Effector memory CD4-positive, alpha-beta T cell (primary cell): ENCODE results near the gene RAD51B.

Source experiments
- DNase-seq, 3 donors: peaks; one replicate each; pipeline ENCODE4 v3.0.0-alpha.2; 2020
- H3K27ac ChIP-seq: 2 replicates; pipeline ENCODE4 v1.7.0; 2013; ENCODE audit warnings: mild to moderate bottlenecking, low read length, moderate library complexity; ENCODE audit not compliant: insufficient read depth, poor library complexity, severe bottlenecking
- H3K27me3 ChIP-seq: replicated peaks from 2 replicates; pipeline ENCODE4 v1.7.0; 2013; ENCODE audit warnings: mild to moderate bottlenecking, low read length; ENCODE audit not compliant: insufficient read depth, control insufficient read depth, poor library complexity, severe bottlenecking
- H3K36me3 ChIP-seq: 2 replicates; pipeline ENCODE4 v1.7.0; 2013; ENCODE audit warnings: mild to moderate bottlenecking, low read length, moderate library complexity; ENCODE audit not compliant: control insufficient read depth, insufficient read depth
- H3K4me1 ChIP-seq: 2 replicates; pipeline ENCODE4 v1.7.0; 2013; ENCODE audit warnings: low read length, mild to moderate bottlenecking; ENCODE audit not compliant: control insufficient read depth, insufficient read depth, poor library complexity, severe bottlenecking
- H3K4me3 ChIP-seq: 2 replicates; pipeline ENCODE4 v1.7.0; 2013; ENCODE audit warnings: low read length, low read depth, mild to moderate bottlenecking; ENCODE audit not compliant: insufficient read depth, poor library complexity, severe bottlenecking
- H3K9me3 ChIP-seq: 2 replicates; pipeline ENCODE4 v1.7.0; 2013; ENCODE audit warnings: mild to moderate bottlenecking, low read length, moderate library complexity; ENCODE audit not compliant: control insufficient read depth

RAD51B gene

GRCh38 chr14:68501614-68502052 lies 682.1 kb downstream of the RAD51B start:
- no peaks in the 10 kb centered on the region for H3K36me3 ChIP-seq
- H3K4me3 ChIP-seq: no peak overlapping the region
- H3K27me3 ChIP-seq: no peaks in the 10 kb centered on the region
- peaks cover 16% of the 10 kb centered on the region for H3K4me1 ChIP-seq
- no peaks in the 10 kb centered on the region for H3K9me3 ChIP-seq
- no peak for DNase-seq
- no peak overlapping the region for H3K27ac ChIP-seq

DNA sequence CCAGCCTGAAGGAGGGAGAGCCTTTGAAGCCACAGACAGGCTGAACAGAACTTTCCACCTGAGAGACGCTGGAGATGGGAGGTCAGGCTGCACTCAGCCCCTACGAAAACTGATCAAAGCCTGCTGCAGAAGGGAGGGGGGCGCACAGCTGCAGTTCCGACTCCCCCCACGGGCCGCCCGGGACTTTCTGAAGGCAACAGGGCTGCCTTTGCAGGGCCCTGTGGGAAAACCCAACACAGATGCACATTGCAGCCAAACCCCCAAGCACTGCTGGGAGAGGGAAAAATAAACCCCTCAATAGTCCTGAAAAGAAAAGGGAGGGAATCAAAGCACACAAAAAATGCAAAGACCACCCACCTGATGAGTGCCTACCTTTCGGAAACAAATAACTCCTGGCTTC lies 682.7 kb downstream of the RAD51B start:
- Histone ChIP-seq H3K27ac (no peak overlapping the region), H3K27me3 (no peaks in the 10 kb centered on the region), H3K4me3 (no peak overlapping the region), H3K36me3 (no peaks in the 10 kb centered on the region), H3K9me3 (no peaks in the 10 kb centered on the region), H3K4me1 (peaks cover 22% of the 10 kb centered on the region)
- no peak for DNase-seq

DNA sequence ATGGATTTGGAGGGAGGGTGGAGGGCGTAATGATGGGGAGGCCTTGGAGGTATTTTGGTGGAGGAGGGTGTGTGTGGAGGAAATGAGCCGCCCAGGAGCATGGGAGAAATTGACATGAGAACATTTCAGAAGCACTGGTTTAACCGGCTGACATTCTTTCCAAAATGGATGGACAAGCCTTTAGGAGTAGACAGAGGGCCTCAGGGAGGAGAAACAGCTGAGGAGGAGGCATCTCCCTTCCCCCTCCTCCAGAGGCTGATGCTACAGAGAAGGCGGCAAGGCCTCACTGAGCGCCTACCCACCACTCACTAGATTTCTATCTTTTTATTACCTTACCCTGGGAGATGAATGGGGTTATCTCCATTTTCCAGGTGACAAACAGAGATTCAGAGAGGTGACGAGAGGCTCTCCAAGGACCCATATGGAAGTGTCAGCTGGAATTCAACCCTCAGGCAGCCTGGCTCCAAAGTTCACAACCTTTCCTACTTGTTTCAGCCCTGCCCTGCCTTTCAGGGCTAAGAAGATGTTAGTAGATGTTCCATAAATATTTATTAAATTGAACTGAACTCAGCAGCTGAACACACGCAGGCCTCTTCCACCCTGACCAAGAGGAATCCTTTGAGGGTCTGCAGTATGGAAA lies 683.7 kb downstream of the RAD51B start:
- H3K9me3 ChIP-seq: no peaks in the 10 kb centered on the region

DNA sequence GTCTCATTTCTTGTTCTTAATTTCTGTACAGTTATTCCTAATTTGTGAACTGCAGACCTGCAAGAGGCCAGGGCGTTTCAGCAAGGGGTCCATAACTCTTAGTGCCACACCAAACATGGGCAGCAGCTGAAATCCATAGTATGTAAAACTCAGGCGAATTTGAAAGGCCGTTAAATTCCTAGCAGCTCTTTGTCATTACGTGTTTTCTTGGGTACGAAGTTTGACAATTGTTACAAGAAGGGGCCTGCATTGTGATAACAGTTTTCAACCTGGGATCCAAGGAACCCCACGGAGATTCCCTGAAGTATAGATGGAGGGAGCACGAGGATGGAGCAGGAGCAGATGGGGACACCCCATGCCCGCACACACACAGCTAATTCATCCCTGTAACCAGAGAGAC lies 685.3 kb downstream of the RAD51B start:
- no peaks in the 10 kb centered on the region for H3K9me3 ChIP-seq
- no peak overlapping the region for H3K27ac ChIP-seq
- no peaks in the 10 kb centered on the region for H3K27me3 ChIP-seq
- no peak overlapping the region for H3K4me3 ChIP-seq
- no peak for DNase-seq
- no peaks in the 10 kb centered on the region for H3K36me3 ChIP-seq
- peaks cover 37% of the 10 kb centered on the region for H3K4me1 ChIP-seq

More for the DNA sequence above, 683.7 kb downstream of the RAD51B start:
- H3K4me1 ChIP-seq: peaks cover 33% of the 10 kb centered on the region
- H3K36me3 ChIP-seq: no peaks in the 10 kb centered on the region
- no peak overlapping the region for H3K4me3 ChIP-seq
- no peak for DNase-seq
- no peak overlapping the region for H3K27ac ChIP-seq
- H3K27me3 ChIP-seq: no peaks in the 10 kb centered on the region

DNA sequence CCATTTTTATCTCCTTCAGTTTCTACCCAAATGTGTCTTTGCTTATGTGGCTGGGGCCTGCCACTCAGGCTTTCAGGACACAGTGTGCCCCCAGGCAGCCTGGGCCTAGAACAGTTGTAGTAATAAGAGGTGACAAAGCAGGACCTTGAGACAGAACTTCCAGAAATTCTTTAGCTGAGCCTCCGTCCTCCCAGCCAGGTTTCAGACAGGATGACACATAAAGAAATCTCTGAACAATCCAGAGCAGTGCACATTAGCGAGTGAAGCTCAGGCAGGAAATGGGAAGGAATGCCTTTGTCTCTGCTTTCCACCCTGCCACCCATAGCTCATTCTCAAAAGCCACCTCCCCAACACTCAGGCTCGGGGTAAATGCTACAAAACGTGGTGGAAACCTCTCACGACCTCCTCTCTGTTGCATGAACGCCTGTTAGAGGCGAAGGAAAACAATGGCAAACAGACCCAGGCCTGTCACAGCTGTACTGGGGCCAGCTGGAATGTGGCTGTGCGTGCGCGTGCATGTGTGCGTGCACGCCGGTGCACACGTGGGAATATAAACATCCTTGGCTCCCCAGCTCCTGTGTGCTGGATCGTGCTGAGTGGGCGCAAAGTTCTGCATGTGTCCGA lies 686.6 kb downstream of the RAD51B start:
- Histone ChIP-seq H3K36me3 (no peaks in the 10 kb centered on the region), H3K27ac (peak overlapping the region; percentile 64), H3K4me1 (peaks cover 37% of the 10 kb centered on the region), H3K4me3 (no peak overlapping the region), H3K27me3 (no peaks in the 10 kb centered on the region), H3K9me3 (no peaks in the 10 kb centered on the region)
- no peak for DNase-seq

DNA sequence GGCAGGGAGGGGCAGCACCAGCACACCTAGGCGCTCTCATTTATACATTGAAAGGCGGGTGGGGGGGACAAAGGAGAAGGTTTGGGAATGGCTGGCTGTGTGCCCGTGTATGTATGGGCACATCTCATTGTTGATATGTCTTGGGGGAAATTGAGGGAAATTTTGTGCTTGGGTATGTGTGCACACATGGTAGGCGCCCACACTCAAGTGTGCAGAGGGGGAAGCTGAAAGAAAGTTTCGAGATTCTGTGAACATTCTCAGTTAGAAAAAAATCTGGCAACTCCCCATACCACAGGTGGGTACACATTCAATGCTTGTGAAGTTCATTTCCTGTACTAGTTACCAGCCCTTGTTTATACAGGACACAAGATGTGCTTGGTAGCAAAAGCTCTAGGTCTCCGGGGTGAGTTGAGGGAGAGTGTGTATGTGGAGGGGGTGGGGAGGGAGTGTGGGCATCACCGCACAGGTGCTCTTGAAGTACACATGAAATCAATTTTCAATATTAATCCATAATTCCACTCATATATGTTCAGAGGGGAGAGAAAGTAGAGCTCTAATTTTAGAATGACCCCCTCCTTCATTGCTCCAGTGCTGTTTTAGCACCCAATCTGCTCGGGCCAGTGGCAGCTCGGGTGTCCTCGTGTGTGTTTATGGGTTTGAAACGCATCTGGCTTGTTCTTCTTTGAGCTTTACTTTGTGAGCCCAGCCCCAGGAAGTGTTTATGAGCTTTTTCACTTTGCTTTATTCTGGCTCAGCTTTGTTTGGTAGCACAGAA lies 687.3 kb downstream of the RAD51B start:
- Histone ChIP-seq H3K36me3 (no peaks in the 10 kb centered on the region), H3K4me1 (peaks cover 37% of the 10 kb centered on the region), H3K27me3 (no peaks in the 10 kb centered on the region), H3K9me3 (no peaks in the 10 kb centered on the region), H3K27ac (peak overlapping the region; percentile 64), H3K4me3 (no peak overlapping the region)
- no peak for DNase-seq

GRCh38 chr14:68507544-68508081 lies 688.0 kb downstream of the RAD51B start:
- Histone ChIP-seq H3K4me3 (no peak overlapping the region), H3K36me3 (no peaks in the 10 kb centered on the region), H3K4me1 (peaks cover 37% of the 10 kb centered on the region), H3K27me3 (no peaks in the 10 kb centered on the region), H3K27ac (peak overlapping the region; percentile 64), H3K9me3 (no peaks in the 10 kb centered on the region)
- peak; percentile 43 to 67 (median 61) for DNase-seq

DNA sequence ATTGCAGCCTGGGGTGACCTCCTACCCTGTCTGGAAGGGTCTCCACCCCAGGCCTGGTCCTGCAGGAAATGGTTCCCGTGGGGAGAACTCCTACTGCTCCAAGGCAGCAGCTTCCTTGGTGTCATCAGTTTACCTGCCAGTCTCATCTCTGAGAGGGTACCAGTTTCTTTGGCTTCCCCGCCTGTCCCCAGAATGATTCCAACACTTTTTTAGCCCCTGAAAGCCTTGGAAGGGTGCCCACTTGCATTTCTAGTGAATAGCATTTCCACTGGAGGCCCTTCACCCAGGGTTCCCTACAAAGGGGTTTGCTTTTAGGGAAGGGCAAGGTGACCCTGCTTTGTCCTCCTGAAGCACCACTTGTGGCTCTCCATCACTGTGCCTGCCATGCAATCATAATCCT lies 689.0 kb downstream of the RAD51B start:
- Histone ChIP-seq H3K9me3 (no peaks in the 10 kb centered on the region), H3K4me1 (peaks cover 37% of the 10 kb centered on the region), H3K27ac (no peak overlapping the region), H3K36me3 (no peaks in the 10 kb centered on the region), H3K27me3 (no peaks in the 10 kb centered on the region), H3K4me3 (no peak overlapping the region)
- DNase-seq: no peak

DNA sequence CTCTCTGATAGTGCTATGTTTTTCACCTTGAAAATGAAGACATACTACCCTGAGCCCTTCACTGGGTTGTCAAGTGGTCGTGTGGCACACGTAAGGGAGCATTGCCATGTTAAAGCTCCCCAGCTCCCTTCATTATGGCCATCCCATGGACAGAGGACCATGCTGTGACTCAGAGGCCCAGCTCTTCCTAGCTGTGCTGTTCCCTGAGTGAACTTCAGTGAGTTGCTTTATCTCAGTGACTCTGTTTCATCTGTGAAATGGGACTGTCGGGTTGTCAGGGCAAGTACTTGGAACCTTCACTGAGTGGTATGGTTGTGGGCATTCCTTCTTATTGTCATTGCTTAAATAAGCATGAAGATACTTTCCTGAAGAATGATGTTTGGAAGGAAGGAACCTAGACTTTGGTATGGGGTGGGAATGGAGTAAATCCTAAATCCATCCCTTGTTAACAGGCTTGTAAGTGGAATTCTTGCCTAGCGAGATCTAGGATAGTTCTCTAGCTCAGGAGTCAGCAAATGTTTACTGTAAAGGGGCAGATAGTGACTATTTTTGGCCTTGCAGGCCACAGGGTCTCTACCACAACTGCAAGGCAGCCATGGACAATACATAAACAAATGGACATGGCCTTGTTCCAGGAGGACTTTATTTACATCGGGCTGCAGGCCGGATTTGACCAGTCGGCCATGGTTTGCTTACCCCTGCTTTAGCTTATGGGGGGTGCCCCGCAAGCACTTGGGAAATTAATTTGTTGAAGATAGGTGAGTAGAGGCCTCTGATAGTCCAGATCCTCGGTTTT lies 689.8 kb downstream of the RAD51B start:
- no peak for DNase-seq
- Histone ChIP-seq H3K27ac (no peak overlapping the region), H3K4me3 (no peak overlapping the region), H3K27me3 (no peaks in the 10 kb centered on the region), H3K36me3 (no peaks in the 10 kb centered on the region), H3K9me3 (no peaks in the 10 kb centered on the region), H3K4me1 (peaks cover 37% of the 10 kb centered on the region)
